NT2/D1 (cell line): ENCODE results near the gene IGSF9B.

Experiments
- SUZ12 ChIP-seq: IDR thresholded peaks from 2 replicates; pipeline ENCODE4 v1.6.1; 2011; ENCODE audit not compliant: insufficient read length, insufficient read depth; ENCODE audit errors: extremely low read depth
- YY1 ChIP-seq: IDR thresholded peaks from 2 replicates; pipeline ENCODE4 v1.6.1; 2011; ENCODE audit not compliant: insufficient read length, insufficient read depth
- ZNF274 ChIP-seq: IDR thresholded peaks from 2 replicates; pipeline ENCODE4 v1.6.1; 2011; ENCODE audit warnings: mild to moderate bottlenecking, low read depth, low read length

DNA sequence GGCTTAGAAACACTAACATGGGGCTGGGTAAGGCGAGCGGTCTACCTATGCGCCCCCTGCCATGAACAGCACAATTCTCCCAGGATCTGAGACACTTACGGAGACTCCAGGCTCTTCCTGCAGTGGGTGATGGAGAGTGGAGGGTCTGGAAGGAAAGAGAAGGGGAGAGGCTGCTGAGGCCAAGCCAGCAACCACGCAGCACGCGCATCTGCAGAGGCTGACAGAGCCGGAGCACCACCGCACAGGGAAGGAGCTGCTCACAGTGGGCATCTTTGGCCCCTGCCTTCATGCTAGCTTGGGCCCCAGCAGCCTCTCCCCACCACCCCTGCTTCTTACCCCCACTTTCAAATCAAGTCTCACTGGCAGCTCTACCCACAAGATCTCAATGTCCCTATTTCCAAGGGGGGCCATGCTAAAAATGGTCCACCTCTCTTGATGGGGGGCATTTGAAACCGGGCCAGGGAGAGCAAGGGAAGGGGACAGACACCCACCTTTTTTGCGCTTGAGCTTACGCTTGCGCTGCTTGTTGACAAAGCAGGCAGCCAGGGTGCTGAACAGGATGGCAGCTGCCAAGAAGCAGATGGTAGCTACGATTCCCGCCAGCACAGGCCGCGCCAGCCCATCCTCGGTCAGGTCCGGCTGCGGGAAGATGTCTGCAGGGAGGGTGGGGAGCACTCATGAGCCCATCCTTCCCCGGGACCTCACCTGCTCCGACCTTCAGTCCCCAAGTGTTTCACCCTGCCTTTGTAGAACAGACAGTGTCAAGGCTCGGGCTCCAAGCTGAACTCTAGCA lies 34.5 kb downstream of the IGSF9B start:
- no peak for TF ChIP-seq SUZ12
- TF ChIP-seq ZNF274 = no peak
- TF ChIP-seq YY1 = no peak
